HG03469 (cell line): ENCODE data around the gene BDNF.

Experiments used
- ATAC-seq: cut with Tn5 transposase; IDR thresholded peaks from one replicate; pipeline ENCODE4 v1.9.1; 2021; ENCODE audit warnings: mild to moderate bottlenecking, moderate library complexity, moderate number of reproducible peaks; ENCODE audit not compliant: unreplicated experiment

The BDNF gene

GRCh38 chr11:27605422-27605821 lies 94.8 kb downstream of the BDNF start:
- no peak for ATAC-seq
